ENCODE measurements around the gene AHNAK.
"Not testable (repeated sequence)": the region's sequence is repeated elsewhere in the genome, so short reads cannot be mapped to it uniquely, and the experiment has no call there.

DNA sequence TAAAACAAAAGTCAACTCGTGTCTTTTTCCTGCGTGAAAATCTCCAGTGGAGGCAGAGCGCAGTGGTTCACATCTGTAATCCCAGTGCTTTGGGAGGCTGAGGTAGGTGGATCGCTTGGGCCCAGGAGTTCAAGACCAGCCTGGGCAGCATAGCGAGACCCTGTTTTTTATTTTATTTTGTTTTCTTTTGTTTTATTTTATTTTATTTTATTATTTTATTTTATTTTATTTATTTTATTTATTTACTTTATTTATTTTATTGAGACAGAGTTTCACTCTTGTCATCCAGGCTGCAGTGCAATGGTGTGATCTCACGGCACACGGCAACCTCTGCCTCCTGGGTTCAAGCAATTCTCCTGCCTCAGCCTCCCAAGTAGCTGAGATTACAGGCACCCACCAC lies 96.7 kb downstream of the AHNAK start:
- TF ChIP-seq CTCF, EZH2 (IDR thresholded peaks at IDR 0.05): not testable (repeated sequence)
